HPDE6-E6E7 (cell line): ENCODE data around the gene KRT4.
"Not testable (repeated sequence)": the region's sequence is repeated elsewhere in the genome, so short reads cannot be mapped to it uniquely, and the experiment has no call there.

Source experiments
- DNase-seq: peaks from one replicate; pipeline ENCODE4 v3.0.0; 2011; ENCODE audit warnings: missing footprints; ENCODE audit errors: extremely low spot score

KRT4 gene

DNA sequence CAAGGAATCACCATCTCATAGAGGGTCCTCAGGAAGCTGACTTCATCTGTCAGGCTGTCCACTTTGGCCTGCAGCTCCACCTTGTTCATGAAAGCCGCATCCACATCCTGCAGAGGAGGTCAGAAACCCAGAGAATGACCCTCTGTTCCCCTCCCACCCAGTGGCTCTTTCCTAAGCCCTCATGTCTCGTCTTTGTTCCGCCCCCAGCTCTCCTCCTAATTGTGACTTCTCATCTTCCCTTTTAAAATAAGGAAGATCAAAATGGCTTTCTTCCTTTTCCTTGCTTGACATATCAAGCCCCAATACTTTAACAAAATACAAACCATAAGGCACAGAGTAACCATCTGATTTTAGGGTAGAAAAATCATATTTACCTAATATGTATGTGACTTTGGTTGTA is 41.1 kb downstream of the KRT4 start:
- DNase-seq = no peak

DNA sequence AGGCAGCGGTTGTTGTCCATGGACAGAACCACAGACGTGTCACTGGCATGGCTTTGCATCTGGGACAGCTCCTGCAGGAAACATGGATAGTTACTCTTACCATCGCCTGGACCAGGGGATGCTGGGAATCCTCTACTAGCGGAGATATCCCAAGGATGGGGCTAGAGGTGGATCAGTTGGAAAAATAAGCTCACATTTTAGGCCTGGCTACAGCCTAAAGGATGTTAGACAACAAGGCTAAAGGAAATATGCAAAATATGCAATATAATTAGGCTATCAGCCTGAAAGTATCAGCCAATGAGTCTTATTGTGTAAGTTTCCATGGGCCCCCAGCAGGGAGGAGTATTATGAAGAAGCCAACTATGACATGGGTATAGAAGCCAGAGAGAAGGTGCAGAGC is 41.7 kb downstream of the KRT4 start:
- no peak for DNase-seq

DNA sequence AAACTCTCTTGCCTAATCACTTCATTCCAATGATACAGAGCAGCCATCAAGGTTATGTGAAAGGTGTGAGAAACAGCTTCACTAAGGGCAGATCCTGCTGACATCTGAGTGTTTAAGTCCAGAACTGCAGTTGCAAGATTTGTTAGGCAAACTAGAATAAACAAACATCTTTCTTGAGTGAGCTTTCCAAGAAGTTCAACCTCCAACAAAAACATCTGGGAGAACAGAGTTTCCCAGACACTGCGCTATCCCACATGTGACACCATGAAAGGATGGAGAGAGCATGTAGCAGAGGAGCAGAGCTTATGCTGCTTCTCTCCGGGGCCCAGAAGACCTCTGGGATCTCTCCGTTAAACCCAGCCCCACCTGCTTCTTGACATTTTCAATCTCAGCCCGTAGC is 42.4 kb downstream of the KRT4 start:
- DNase-seq = no peak

DNA sequence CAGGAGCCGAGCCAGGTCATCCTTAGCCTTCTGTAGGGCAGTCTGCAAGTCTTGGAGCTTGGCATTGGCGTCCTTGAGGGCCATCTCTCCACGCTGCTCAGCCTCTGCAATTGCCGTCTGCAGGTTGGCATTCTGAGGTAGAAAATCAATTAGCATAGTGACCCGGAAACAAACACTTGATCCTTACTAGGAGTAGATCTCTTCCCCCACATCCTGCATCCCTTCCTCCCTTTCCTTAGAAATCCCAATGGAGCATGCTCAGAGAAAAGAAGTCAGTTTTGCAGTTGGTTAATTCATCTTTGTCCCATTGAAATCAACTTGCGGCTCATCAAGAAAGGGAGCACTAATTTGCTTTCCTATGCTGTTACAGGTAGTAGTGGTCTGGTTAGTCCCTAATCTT is 42.8 kb downstream of the KRT4 start:
- no peak for DNase-seq

DNA sequence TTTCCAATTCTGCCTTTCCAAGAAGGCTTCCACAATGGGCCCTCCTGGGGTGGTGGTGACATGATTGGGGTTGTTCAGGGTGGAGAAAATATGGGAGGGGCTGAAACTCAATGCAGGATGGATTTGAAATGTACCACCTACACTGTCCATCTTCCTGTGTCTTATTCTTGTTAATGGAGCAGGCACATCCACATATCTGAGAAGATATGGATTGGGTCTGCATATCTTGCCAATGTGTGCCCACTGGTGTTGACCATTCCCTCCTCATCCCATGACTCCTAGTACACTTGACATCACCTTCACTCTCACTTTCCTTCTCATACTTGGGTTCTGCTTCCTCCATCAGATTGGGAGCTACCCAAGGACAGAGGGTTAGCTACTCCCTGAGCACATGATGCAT is 44.0 kb downstream of the KRT4 start:
- no peak for DNase-seq

DNA sequence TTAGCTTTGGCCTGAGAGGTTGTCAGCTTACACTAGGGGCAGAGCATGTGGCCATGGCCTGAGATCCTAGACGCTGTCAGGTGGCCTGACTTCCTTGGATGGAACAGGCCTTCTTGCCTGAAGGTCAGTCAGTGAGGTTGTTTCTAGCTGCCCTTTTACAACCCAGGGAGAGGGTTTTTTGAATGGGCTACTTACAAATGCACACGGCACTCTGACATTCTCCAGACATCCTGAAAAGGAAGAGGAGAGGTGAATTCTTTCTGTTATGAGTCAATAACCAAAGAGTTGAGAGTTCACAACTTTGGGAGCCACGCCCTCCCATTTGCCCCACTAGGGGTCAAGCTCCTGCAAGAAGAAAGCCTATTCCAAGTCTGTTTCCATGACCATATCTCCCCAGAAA is 44.6 kb downstream of the KRT4 start:
- DNase-seq = no peak

DNA sequence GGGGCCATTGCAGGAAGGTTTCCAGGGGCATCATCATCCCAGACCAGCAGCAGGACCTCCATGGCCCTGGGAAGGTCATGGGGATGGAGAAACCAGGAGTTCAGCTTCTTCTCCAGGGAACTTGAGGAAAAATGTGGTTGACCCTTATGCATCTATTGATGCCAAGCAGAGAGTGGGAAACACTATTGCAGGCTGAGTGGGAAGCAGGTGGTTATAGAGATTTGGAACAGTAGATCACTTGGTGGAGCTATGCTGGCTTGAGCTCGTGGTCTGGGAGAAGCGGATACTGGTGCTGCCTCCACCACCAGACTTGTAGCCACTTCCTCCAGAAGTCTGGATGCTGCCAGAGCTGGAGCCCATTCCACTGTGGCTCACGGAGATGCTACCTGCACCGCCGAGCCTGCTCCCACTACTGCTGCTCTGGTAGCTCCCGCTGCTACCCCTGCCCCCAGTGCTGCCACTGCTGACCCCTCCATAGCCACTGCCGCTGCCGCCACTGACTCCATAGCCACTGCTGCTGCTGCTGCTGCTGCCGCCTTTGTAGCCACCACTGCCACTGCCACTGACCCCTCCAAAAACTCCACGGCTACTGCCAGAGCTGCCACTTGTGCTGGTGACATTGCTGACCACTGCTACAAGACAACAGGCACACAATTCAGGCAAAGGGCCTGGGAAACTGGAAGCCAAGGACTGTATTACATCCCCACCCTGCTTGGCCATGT is 45.3 kb downstream of the KRT4 start:
- DNase-seq = no peak

DNA sequence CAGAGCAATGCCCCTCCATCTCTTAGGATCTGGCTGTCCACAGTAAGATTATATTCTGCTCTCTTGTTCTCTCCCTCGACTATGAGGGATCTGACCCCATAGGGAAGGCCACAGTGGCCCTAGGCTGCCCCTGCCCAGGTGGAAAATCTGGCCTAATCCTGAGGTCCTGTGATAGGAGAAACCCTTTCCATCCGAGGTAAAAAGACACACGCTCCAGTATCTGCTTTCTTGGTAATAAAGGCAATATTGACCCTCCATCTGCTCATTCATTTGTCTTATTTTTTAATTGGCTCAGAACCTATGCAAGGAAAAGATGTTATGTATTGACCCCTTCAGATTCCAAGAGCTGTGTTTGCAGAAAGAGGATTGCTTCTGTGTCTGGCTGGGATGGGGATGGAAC is 46.5 kb downstream of the KRT4 start:
- DNase-seq = no peak

DNA sequence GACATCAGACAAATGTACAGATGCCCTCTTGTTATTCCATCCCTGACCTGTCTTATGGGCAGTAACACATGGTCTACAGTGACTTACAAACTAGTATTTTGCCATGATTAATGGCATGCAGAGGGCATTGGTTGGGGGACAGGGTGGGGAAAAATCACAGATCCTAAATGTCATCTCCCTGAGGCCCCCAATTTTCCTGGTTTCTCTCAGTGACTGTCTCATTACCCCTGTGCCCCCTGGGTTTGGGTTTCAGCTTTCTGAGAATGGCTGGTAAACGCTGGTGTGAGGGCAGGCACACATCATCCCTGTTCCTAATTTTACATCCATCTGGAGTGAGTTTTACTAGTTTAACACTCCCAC is 46.9 kb downstream of the KRT4 start:
- no peak for DNase-seq

DNA sequence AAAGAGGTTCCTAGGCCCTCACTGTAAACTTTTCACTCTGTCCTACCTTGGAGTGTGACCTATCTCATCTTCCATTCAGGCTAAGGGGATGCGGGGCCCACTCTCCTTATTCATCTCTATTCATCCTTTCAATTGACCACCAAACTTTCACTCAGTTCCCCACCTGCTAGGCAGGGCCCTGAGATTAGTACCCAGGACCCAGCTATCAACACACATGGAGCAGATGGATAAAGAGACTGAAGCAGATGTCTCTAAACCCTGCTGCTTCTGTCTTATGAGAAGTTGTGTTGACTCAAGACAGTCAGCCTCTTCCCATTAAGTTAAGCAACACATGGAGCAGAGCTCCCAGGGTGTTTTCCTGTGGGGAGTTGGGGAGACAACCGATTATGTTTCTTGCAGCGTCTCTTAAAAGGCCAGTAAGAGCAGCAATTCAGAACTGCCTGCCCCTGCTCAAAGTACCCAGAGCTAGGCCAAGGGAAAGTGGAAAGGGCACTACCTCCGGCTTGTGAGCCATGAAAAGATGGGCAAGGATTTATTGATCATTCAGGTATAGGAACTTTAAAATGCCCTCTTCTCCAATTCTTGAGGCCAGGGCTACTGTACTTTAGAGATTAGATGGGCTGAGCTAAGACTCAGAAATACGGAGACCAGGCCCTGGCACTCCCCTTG is 47.4 kb downstream of the KRT4 start:
- DNase-seq = no peak

DNA sequence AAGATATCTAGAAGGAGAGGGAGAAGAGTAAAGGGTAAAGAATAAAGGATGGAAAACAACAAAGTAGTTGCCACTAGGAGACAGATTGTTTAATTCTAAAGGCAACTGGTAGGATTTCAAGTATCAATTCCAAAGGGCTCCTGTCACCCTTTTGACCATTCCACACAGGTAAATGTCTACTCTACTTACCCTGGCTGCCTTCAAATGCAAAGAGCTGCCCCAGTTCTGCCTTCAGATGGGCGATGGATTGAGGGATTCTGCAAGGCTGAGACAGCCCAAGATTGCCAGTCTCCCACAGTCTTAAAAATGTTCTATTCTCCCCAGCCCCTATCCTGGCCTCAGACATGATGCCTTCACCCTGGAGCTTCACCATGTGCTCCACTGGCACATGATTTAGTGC is 48.2 kb downstream of the KRT4 start:
- no peak for DNase-seq

DNA sequence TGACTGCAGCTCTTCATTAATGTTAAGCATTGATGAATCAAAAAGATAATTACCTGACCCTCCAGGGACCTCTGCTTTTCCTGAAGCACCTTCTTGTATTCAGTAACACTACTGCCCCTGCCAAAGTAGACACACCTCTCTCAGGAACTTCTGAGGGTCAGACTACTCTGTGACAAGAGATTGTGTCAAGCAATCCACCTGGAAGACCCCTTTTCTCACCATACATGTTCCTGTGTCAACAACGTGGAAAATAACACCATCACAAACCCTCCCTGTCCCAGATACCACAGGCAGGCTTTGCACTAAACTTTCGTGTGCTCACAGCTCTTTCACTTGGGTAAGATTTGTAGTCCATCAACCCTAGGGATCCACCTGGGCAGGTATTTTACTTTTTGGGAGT is 49.9 kb downstream of the KRT4 start:
- DNase-seq = no peak

DNA sequence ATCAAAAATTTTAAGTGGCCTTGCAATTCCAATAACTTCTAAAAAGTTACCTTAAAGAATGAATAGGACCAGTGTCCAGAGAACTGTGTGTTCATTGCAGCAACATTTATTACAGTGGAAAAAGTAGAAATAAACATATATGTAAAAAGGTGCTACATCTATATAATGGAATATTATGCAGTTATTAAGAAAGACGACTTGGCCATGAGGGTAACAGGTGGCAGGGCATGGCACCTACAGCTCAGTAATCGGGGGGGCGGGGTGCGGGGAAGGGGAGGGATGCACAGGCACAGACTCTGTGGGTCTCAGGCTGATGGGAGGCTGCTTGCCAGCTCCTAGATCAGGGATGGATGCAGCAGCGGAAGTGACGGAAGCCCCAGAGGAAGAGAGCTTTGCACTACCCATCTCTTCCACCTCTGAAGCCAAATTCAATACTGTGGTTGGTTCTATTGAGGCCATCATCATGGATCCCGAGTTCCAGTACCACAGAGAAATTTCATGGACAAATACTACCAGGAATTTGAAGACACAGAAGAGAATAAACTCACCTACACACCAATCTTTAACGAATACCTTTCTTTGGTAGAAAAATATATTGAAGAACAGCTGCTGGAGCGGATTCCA is 50.8 kb downstream of the KRT4 start:
- no peak for DNase-seq

DNA sequence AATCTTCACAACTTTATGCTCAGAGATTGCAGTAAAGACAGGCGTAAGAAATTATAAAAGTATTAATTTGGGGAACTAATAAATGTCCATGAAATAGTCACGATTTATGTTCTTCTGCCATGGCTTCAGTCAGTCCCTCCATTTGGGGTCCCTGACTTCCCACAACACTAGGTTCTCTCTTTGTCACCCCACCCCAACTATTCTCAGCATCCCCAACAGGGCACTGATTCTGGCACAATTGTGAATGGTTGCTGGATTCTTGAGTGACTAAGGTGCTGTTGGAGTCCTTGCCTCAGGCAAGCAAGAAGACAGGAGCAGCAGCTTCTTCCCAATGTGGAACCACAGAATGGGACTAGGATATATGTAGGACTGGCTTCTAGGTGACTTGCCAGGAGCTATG is 52.1 kb downstream of the KRT4 start:
- no peak for DNase-seq

DNA sequence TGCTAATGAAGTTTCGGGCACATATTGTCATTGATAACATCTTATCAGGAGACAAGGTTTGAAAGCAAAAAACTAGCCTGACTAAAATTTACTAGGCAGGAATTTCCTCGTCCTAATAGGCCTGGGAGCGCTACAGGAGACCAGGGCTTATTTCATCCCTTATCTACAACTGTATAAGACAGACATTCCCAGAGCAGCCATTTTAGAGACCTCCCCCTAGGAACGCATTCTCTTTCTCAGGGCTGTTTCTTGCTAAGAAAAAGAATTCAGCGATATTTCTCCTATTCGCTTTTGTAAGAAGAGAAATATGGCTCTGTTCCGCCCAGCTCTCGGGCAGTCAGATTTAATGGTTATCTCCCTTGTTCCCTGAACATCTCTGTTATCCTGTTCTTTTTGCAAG is 52.7 kb downstream of the KRT4 start:
- DNase-seq = not testable (repeated sequence)

DNA sequence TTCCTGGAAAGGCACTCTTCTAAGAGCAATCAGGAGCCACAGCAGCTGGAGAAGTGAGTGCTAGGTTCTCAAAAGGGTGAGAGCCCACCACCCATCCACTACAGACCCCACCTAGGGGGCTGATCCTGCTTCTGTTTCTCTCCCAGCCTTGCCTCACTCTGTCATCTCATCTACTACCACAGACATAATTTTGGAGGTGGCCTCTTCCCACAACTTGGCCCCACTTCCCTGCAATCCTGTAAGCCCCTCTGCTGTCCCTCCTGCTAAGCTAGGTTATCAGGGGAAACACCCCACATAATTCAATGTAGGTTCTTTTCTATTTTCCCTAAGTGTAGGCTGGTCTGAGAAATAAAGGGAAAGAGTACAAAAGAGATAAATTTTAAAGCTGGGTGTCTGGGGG is 53.3 kb downstream of the KRT4 start:
- no peak for DNase-seq

DNA sequence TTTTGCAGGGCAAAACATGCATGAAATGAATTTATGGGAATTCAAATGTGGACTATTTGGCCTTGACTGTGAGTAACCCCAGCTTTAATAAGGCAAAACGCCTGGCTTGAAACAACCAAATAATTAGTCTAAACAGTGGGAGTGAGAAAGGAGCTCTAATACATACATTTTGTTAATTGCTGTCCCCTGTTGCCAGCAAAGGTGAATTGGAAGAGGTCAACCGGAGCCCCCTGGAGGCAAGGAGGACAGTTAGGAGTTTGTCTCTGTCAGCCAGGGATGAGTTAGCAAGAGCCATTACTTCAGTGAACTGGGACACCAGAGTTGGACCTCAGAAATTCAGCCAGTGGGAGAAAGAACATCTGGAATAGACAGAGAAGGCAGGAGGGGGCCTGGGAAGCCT is 54.2 kb downstream of the KRT4 start:
- no peak for DNase-seq

DNA sequence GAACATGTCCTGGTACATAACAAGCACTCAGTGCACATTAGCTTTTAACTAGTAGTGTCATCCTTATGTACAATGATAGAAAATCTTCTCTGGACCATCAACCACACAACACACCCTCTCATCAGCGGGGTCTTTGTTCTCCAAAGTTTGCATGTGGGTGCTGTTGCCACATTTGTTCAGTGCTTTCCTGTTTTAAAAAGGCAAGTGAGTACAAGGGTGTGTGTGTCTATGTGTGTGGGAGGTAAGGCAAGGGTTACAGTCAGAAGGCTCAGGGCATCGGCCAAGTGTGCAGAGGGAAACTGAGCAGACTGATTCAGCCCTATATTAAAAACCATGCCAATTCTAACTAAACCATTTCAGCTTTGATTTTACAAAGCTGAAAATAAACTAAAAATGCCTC is 54.7 kb downstream of the KRT4 start:
- no peak for DNase-seq

DNA sequence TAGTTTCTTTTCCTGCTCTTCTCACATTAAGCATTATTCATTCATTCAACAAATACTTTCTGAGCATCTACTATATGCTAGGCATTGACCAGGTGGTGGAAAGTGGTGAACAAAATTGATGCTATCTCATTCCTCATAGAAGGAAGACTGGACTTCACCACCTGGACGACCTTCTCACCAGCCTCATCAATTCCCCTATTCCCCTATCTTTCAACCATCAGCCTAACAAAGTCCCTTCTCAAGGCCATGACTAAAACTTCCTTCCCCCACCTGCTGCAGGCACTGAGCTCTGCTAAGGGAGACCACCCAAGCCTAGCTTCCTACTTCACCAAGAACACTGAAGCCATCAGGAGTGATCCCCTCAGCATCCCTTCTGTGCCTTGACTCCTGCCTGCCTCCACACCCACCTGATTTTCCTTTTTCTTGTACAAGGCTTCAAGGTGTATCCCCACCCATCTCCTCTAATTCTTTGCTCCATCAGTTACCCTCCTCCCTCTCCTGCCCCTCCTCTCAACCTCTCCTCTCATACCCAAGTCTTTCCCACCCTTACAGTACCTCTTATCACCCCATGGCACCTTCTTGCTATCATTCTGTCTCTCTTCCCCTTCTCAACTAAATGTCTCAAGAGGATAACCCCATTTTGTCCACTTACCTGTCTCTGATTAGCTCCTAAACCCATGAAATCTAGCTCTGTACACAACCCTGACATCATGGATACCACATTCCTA is 56.3 kb downstream of the KRT4 start:
- no peak for DNase-seq
